SU-DHL-6 (cell line): ENCODE data around the gene DNAJC18.

Source experiments
- H2AFZ ChIP-seq: fragments of 200-600 bp; sonication (generic); 2 replicates; pipeline ENCODE4 v1.6.1; 2014; ENCODE audit warnings: low read depth, mild to moderate bottlenecking, moderate library complexity, mixed read lengths, antibody characterized with exemption, low read length; ENCODE audit not compliant: severe bottlenecking
- H3F3A ChIP-seq: fragments of 200-600 bp; shearing (Covaris generic); 2 replicates; pipeline ENCODE4 v1.6.0; 2016; ENCODE audit warnings: antibody characterized with exemption, mild to moderate bottlenecking; ENCODE audit not compliant: insufficient read depth
- H3K27ac ChIP-seq: fragments of 200-600 bp; sonication (generic); 2 replicates; pipeline ENCODE4 v1.5.1; 2016; ENCODE audit warnings: low read depth, mild to moderate bottlenecking, low read length, moderate library complexity, mixed read lengths
- H3K27me3 ChIP-seq: fragments of 200-600 bp; sonication (generic), shearing (Covaris generic); 2 replicates; pipeline ENCODE4 v1.6.0; 2014; ENCODE audit warnings: mild to moderate bottlenecking, low read length
- H3K36me3 ChIP-seq: fragments of 200-600 bp; sonication (generic); 2 replicates; pipeline ENCODE4 v1.6.1; 2014; ENCODE audit warnings: mild to moderate bottlenecking, low read length, mixed read lengths
- H3K4me2 ChIP-seq: fragments of 300-600, 200-600 bp; shearing (Covaris generic), sonication (generic); 2 replicates; pipeline ENCODE4 v1.6.0; 2014; ENCODE audit warnings: low read length, low read depth, mild to moderate bottlenecking; ENCODE audit not compliant: poor library complexity, severe bottlenecking
- H3K4me3 ChIP-seq: fragments of 200-600 bp; sonication (generic); 2 replicates; pipeline ENCODE4 v1.5.1; 2014; ENCODE audit warnings: antibody characterized with exemption, low read length, mild to moderate bottlenecking, mixed read lengths; ENCODE audit not compliant: insufficient read depth, poor library complexity, severe bottlenecking
- H3K79me2 ChIP-seq: fragments of 200-600 bp; sonication (generic); 2 replicates; pipeline ENCODE4 v1.6.1; 2014; ENCODE audit warnings: mild to moderate bottlenecking, low read length, moderate library complexity; ENCODE audit not compliant: insufficient read depth
- H3K9ac ChIP-seq: fragments of 200-600 bp; sonication (generic); 2 replicates; pipeline ENCODE4 v1.7.0; 2014; ENCODE audit warnings: mild to moderate bottlenecking, low read length
- H3K9me2 ChIP-seq: fragments of 200-600 bp; sonication (generic); replicated peaks from 2 replicates; pipeline ENCODE4 v1.6.1; 2014; ENCODE audit warnings: low read length; ENCODE audit not compliant: insufficient read depth
- H3K9me3 ChIP-seq: fragments of 200-600 bp; sonication (generic); 2 replicates; pipeline ENCODE4 v1.6.1; 2014; ENCODE audit warnings: low read length, mixed read lengths; ENCODE audit not compliant: insufficient read depth
- H4K20me1 ChIP-seq: fragments of 200-600 bp; sonication (generic); 2 replicates; pipeline ENCODE4 v1.6.1; 2014; ENCODE audit warnings: low read depth, mild to moderate bottlenecking, antibody characterized with exemption, low read length, moderate library complexity, mixed read lengths
- CTCF ChIP-seq: fragments of 200-600 bp; sonication (generic); IDR thresholded peaks from one replicate; pipeline ENCODE4 v1.5.1; 2017; ENCODE audit warnings: antibody characterized with exemption, mild to moderate bottlenecking, low read length, moderate library complexity; ENCODE audit not compliant: insufficient read depth, poor library complexity, severe bottlenecking
- EZH2phosphoT487 ChIP-seq: fragments of 200-600 bp; sonication (generic), shearing (Covaris generic); conservative IDR thresholded peaks from 2 replicates; pipeline ENCODE4 v1.6.1; 2018; ENCODE audit warnings: mild to moderate bottlenecking, antibody characterized with exemption, low read length, moderate library complexity, mixed read lengths

The DNAJC18 gene

GRCh38 chr5:139456776-139457175 is 17.5 kb upstream of the DNAJC18 start:
- no peaks in the 10 kb centered on the region for H3K79me2 ChIP-seq
- H3K27ac ChIP-seq: no peak overlapping the region
- no peak overlapping the region for H3K9ac ChIP-seq

GRCh38 chr5:139454568-139455290 is 15.4 kb upstream of the DNAJC18 start:
- no peaks in the 10 kb centered on the region for H3F3A ChIP-seq
- no peak overlapping the region for H2AFZ ChIP-seq
- no peaks in the 10 kb centered on the region for H3K9me2 ChIP-seq
- H4K20me1 ChIP-seq: no peaks in the 10 kb centered on the region
- H3K27me3 ChIP-seq: no peaks in the 10 kb centered on the region
- H3K36me3 ChIP-seq: no peaks in the 10 kb centered on the region
- no peaks in the 10 kb centered on the region for H3K79me2 ChIP-seq
- TF ChIP-seq EZH2phosphoT487: no peak
- TF ChIP-seq CTCF: no peak
- no peak overlapping the region for H3K4me2 ChIP-seq
- H3K9ac ChIP-seq: no peak overlapping the region
- no peaks in the 10 kb centered on the region for H3K9me3 ChIP-seq
- H3K27ac ChIP-seq: no peak overlapping the region
- no peak overlapping the region for H3K4me3 ChIP-seq

More at GRCh38 chr5:139456776-139457175, 17.5 kb upstream of the DNAJC18 start:
- Histone ChIP-seq H3K36me3 (no peaks in the 10 kb centered on the region), H3F3A (no peaks in the 10 kb centered on the region), H2AFZ (no peak overlapping the region), H3K27me3 (no peaks in the 10 kb centered on the region), H3K9me2 (no peaks in the 10 kb centered on the region), H3K4me3 (no peak overlapping the region), H3K9me3 (no peaks in the 10 kb centered on the region), H3K4me2 (no peak overlapping the region), H4K20me1 (no peaks in the 10 kb centered on the region)
- no peak for TF ChIP-seq CTCF
- no peak for TF ChIP-seq EZH2phosphoT487

GRCh38 chr5:139453683-139454567 is 14.6 kb upstream of the DNAJC18 start:
- Histone ChIP-seq H2AFZ (no peak overlapping the region), H3K4me2 (no peak overlapping the region), H3K9ac (no peak overlapping the region), H3K79me2 (no peaks in the 10 kb centered on the region), H3K27ac (no peak overlapping the region), H3K27me3 (no peaks in the 10 kb centered on the region), H3K36me3 (no peaks in the 10 kb centered on the region), H3K4me3 (no peak overlapping the region), H4K20me1 (no peaks in the 10 kb centered on the region), H3K9me3 (no peaks in the 10 kb centered on the region), H3K9me2 (no peaks in the 10 kb centered on the region), H3F3A (no peaks in the 10 kb centered on the region)
- TF ChIP-seq CTCF: no peak
- no peak for TF ChIP-seq EZH2phosphoT487
